ENCODE results near the gene IRAK1BP1.

- TF ChIP-seq CTCF (IDR thresholded peaks at IDR 0.05): no peak
- no peak for TF ChIP-seq POLR2A (IDR thresholded peaks at IDR 0.05; ENCODE audit: low read length)
- TF ChIP-seq MAFK (IDR thresholded peaks at IDR 0.05; ENCODE audit: partially characterized antibody): no peak
- TF ChIP-seq CHD2 (IDR thresholded peaks at IDR 0.05; ENCODE audit: low read length, partially characterized antibody): no peak
- TF ChIP-seq REST (IDR thresholded peaks at IDR 0.05): no peak
- no peak for TF ChIP-seq ZC3H11A (IDR thresholded peaks at IDR 0.05)
- no peak for TF ChIP-seq CEBPB (IDR thresholded peaks at IDR 0.05)
- TF ChIP-seq ESRRA (IDR thresholded peaks at IDR 0.05; ENCODE audit: borderline replicate concordance, low read length): no peak
- TF ChIP-seq BHLHE40 (IDR thresholded peaks at IDR 0.05; ENCODE audit: low read depth, low read length): no peak
- TF ChIP-seq MAX (IDR thresholded peaks at IDR 0.05): no peak
- TF ChIP-seq BCL3 (IDR thresholded peaks at IDR 0.05): no peak
Observed at GRCh38 chr6:78864957-78865356, 2.4 kb upstream of the IRAK1BP1 start.
